ENCODE data around the gene HBS1L.

GRCh38 chr6:134980846-134981245, 73.8 kb downstream of the HBS1L start:
- TF ChIP-seq FIP1L1 (IDR thresholded peaks at IDR 0.05; ENCODE audit: low read depth, low read length, poor library complexity, severe bottlenecking) (no peak), JUN (IDR thresholded peaks at IDR 0.05; ENCODE audit: borderline replicate concordance, low read depth, low read length) (no peak), JUN (CRISPR knock-in tag; IDR thresholded peaks at IDR 0.05; ENCODE audit: borderline replicate concordance) (no peak), NR2C2 (CRISPR knock-in tag; IDR thresholded peaks at IDR 0.05) (no peak), NR2C2 (tag; IDR thresholded peaks at IDR 0.05) (no peak), BRF2 (IDR thresholded peaks at IDR 0.05; ENCODE audit: borderline replicate concordance, insufficient read depth, insufficient read length) (no peak), ZBTB33 (CRISPR knock-in tag; IDR thresholded peaks at IDR 0.05) (no peak), REST (IDR thresholded peaks at IDR 0.05; ENCODE audit: borderline replicate concordance) (peak; percentile 15; the same call in 1 of the 2 replicates), REST (CRISPR knock-in tag; IDR thresholded peaks at IDR 0.05; ENCODE audit: low read depth) (no peak), FOXK2 (conservative IDR thresholded peaks at IDR 0.05 in 1 of 2, IDR thresholded peaks at IDR 0.05 in 1 of 2; ENCODE audit: low read depth in 2 of 2) (no peak)
